NCI-H510A (cell line): ENCODE results near the gene ZMPSTE24.

Source experiments
- DNase-seq: peaks from one replicate; lab custom pipeline; 2025; lab: John Stamatoyannopoulos, UW

ZMPSTE24 gene

DNA sequence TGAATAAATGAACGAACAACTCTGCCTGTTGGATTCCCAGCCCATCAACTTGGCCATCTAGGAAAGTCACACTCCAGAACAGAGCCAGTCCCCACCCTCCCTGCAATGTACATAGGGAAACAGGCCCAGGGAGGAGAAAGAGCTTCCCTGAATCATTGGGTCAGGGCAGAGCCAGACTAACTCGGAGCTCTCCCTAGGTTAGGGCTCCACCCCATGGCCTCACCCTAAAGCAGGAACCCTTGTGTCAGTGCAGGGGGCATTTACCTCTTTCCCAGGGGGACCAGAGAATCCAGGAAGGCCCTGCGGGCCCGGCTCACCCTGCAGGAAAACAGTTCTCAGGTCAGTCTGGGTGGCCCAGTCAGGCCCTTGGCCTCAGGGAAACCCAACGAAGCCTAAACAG is 47.4 kb downstream of the ZMPSTE24 start:
- no peak for DNase-seq

DNA sequence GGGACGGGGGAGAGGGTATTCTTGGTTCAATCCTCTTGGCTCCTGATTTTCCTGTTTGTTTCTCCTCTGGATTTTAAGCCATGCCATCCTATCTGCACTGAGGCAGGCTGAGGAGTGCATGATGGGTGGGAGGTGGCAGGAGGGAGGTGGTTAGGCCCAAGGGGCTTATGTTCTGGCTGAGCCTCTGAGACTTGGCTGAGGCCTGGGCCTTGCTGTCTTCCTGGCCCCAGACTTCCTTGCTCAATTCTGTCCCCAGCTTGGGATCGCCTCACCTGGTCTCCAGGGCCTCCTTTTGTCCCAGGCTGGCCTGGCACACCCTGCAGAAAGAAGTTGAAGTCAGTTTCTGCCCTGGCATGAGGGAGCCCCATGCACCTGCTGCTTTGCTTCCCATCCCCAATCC is 47.8 kb downstream of the ZMPSTE24 start:
- no peak for DNase-seq

DNA sequence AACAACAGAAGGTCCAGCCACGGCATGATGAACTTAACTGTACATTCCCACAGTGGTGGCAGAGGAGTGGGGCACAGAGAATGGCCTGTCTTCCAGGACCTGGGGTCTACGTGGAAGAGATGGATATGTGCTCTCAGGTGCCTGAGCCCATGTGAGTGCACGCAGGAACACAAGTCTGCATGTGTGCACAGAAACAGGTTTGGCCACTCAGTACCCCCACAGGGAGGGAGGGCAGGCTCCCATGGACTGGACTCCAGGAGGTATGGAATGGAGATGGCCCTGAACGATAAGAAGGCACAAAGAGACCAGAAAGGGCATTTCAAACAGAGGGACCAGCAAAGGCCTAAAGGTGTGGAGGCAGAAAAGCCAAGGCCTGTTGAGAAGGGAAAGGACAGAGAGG is 48.3 kb downstream of the ZMPSTE24 start:
- DNase-seq: peak; percentile 61

DNA sequence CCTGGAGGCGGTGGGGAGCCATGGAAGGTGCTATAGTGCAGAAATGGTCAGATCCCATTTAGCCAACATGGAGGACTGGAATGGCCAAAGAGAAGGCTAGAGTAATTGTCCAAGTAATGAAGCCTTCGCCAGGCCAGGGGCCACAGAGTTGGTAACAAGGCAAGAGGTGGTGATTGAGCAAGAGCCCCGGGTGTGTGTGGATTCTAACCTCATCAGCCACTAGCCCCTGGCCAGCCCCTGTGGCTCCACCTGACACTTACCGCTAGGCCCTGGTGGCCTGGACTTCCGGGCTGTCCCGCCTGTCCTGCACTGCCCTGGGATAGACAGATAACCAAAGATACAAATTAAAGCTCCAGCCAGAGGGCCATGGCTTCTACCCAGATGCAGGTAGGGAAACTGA is 49.1 kb downstream of the ZMPSTE24 start:
- no peak for DNase-seq

DNA sequence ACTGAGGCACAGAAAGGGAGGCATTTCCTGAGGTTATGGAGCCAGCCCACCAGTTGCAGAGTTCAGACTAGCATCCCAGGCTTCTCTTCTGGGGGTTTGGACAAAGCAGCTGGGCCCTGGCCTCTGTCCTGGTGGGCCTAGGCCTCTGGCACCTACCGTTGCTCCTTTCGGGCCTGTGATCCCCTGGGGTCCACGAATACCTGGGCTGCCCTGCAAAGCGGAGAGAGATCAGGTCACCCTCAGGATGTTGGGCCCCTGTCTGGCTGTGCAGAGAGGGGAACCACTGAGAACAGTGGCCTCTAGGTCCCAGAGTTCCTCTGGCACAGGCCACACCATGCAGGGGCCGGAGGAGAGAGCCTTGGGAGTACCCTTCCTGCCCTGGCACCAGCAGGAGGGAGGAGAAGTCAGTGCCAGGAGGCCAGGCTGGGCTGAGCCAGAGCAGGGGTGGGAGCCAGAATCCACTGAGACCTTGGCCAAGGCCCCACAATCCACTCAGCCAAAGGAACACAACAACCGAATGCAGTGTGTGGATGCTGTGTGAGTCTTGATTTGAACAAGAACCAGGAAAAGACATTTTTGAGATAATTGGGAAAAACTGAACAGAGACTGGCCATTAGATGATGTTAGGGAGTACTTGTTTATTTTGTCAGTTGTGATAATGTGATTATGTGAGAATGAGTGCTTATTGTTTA is 50.1 kb downstream of the ZMPSTE24 start:
- DNase-seq: no peak

DNA sequence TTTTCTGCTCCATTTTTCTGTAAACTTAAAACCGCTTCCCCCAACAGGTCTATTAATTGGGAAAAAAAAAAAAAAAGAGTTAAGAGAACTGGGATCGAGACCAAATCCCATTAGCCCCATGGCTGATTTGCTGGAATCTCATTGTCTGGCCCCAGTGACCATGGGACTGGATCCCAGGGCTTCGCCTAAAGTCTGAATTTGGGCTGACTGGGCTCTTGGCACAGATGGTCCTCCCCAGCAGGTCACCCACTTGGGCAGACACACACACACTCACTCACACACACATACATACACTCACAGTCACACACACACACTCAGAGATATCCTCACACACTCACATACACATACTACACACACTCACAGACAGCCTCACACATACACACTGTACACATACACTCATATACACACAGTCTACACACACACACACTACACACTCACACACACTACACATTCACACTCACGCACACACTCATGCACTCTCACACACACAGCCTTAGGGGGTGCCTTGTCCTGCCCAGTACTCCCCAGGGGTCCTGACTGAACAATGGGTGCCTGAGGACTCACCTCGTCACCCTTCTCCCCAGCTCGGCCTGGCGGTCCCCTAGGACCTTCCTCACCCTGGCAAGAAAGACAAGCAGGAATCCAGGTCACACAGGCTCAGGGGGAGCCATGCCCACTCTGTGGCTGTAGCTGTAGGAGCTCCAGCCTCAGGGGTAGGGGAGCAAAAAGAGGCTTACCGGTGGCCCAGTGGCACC is 51.5 kb downstream of the ZMPSTE24 start:
- DNase-seq: no peak

DNA sequence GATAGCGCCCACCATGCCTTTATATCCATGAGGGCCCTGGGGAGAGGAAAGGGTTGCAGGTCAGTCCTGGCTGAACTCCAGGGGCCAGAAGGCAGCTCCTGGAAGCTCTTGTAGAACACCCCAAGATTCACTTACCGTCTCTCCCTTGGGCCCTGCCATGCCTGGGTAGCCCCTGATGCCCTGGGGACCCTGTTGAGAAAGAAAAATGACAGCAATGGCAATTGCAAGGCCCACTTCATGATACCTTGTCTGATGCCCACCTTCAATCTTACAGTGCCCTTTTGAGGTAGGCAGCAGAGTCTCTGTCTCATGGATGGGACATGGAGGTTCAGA is 52.1 kb downstream of the ZMPSTE24 start:
- no peak for DNase-seq

DNA sequence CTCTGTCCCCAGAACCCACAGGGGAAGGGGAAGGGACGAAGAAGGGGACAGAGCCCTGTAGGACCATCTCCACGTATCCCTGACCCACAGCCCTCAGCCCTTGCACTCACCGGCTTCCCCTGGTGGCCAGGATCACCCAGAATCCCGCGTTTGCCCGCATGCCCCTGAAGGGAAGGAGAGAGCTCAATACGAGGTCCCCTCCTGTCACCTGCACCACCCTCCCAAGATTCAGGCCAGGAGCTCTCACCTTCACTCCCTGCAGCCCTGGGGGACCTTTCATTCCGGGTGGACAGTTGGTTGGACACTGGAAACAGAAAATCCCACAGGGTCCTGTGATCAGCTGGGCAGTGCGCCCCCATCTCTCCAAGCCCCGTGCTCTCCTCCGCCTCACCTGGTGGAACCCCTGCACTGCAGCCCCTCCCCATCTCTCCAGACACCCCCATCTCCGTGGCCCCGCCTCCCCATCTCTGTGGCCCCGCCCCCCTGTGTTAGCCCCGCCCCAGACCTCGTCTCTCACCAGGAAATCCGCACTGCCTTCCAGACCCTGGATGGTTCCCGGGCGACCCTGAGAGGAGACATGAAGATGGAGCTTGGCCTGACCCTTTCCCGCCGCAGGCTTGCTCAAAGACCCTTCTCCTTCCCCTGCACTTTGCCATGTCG is 53.1 kb downstream of the ZMPSTE24 start:
- DNase-seq: no peak

DNA sequence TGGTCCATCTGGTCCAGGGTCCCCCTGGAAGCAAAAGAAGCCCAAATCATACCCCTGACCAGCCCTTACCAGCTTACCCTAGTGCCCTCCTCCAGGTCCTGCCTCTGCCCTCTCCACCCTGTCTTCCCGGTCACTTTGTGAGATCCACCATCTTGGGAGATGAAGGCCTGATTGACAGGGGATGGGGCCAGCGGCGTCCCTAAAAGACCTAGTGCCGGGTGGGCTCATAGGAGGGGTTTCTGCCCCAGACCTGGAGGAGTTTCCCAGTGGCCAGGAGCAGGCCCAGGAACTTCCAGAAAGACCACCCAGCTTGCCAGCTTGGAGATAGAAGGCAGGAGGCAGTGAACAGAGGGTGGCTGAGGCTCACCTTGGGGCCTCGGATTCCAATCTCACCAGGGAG is 53.7 kb downstream of the ZMPSTE24 start:
- no peak for DNase-seq

DNA sequence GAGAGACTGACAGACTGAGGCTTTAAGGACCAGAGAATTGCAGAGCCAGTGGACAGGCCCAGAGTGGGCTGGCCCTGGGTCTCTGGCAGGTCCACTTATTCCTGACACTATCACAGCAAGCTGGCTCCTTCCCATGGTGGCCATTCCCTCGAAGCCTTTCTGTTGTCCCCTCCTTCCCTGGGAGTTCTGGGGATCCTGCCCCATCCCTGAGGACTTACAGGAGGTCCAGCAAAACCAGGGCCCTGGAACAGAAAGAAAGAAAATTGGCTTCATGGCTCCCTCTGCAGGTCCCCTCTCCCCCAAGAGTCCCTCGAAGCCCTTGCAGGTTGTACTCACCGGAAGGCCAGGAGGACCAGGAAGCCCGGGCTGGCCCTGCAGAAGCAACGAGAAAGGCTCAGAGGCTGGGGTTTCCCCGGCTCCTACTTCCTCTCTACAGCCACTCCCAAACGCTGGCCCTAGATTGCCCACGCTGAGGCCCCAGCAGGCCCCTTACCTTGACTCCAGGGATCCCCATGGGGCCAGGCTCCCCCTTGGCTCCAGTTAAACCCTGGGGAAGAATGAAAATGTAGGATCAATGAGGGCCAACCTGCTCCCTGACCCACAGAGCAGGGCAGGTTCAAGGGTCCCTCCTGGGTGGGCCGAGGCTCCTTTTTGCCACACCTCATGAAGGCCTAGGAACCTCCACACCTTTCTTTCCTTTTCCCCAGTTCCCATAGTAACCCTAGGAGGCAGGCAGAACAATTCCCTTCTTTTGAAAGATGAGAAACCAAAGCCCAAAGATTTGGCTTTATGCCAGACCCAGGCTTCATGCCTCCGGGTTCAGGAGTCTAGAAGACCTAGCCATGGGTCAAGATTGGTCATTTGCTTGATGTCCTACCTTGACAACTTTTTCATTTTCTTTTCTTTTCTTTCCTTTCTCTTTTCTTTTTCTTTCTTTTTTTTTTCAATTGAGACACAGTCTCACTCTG is 54.5 kb downstream of the ZMPSTE24 start:
- DNase-seq: no peak

DNA sequence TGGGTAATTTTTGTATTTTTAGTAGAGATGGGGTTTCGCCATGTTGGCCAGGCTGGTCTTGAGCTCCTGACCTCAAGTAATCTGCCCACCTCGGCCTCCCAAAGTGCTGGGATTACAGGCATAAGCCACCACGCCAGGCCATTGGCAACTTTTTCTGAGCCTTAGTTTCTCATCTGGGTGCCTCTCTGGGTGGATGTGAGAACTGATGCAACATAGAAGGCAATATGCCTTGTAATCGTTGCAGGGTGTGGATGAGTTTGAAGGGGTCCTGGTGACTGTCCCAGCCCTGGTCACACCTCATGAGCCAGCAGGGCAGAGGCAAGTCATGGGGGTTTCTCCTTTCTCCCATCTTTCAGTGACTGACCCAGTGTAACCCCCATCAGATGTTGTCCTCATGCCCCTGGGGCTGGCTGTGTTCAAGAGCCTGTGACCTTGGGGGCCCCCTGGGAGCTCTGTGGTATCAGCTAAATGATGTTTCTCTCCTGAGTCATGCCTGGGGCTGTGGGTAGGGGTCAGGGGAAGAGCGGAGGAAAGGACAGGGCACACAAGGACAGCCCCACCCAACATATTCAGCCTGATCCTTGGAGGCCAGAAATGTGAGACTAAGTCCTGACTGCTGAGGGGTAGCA is 55.4 kb downstream of the ZMPSTE24 start:
- DNase-seq: no peak

DNA sequence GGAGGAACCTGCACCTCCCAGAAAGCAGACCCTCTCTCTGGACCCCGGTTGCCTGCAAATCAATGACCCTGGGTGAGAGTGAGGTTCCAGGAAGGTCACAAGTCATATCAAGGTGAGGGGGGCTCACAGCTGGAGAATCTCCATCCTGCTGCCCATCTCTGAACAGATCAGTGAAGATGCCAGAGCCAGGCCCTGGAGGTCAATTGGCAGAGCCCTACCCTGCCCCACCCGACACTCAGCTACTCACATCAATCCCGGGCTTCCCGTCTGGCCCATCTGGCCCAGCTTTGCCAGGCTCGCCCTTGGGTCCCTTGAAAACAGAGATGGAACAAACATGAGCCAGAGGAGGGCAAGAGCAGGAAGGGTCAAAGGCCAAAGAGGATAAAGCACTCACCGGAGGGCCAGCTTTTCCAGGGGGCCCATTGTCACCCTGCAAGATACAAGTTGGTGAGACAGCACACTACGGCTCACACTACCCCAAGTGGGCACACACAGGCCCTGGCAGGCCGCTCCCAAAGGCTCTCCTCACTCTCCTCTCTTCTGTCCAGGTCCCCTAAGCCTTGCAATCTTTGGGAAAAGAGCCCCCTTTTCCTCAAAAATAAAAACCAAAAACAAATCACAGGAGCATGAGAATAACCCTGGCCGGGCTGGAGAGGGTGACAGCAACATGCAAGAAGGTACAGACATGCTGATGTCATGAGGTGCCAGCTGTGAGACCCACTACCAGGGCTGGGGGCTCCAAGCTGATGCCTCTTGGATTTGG is 56.1 kb downstream of the ZMPSTE24 start:
- no peak for DNase-seq

DNA sequence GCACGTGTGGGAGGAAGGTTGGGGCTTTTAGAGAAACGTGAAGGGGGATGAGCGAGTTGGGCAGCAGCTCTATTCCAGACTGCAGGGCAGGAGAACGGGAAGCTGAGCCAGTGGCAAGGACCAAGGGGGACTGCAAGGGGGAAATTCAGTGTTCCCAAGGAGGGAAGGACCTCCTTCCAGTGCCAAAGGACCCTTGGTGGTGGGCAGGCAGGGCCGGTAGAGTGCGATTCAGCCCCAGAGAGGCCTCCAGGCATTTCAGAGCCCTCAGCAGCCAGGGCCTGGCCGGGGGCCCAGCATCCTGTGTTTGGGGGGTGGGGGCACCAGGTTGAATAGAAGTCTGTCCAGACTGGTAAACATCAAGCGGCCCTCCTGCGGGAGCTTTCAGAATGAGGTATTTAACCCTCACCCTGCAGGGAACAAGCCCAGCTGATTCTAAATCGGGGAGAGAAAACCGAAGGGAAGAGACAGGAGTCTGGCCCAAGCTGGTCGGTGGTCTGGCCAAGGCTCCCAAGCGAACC is 56.7 kb downstream of the ZMPSTE24 start:
- DNase-seq: no peak

DNA sequence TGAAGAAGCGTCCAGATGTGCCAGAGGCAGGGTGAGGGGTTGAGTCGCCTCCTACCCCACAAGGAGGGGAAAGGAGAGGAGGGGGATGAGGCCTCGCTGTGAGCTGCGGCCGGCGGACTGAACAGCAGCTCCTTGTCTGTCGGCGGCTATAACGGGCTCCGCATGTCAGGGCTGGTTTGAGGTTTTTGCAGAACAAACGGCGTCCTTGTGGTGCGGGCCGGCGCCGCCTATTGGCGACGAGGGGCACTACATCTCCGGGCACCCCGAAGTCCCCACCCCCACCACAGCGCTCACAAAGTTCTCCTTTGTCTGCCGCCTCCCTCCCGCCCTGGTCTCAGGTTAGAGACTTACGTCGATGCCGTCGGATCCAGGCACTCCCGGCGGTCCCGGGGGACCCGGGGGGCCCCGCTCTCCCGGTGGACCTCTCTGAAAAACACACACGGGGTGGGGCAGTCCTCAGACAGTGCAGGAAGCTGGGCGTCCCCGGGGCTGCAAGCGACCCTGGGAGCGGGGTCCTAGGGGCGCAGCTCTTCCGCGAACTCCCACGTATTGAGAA is 57.3 kb downstream of the ZMPSTE24 start:
- DNase-seq: peak; percentile 88

DNA sequence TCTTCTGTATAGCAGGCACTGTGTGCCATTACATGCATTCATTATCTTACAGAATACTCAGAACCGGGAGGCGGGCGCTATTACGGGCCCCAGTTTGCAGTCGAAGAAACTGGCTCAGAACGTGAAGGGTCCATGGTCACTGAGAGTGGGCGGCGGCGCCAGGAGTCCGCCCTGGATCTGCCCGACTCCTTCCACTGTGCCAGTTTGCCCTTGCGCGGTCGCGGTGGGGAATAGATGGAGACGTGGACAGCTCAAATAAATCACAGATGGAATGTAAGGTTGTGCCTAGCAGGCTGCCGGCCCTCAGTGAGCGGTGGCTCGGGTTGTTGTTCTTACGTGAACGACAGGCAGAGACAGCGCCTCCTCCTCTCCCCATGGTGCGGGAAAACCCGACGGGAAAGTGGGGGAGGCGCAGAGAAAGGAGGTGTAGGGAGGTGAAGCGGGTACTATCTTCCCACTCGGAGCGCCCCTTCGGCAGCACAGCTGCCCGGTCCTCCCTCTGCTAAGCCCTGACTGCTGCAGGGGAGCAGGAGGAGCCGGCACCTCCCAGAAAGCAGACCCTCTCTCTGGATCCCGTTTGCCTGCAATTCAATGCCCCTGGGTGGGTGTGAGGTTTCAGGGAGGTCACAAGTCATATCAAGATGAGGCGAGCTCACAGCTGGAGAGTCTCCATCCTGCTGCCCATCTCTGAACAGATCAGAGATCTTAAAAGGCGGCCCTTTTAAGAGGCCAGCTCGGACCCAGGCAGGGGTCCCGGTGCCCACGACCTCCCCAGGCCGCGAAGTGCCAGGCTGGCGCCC is 58.0 kb downstream of the ZMPSTE24 start:
- no peak for DNase-seq

DNA sequence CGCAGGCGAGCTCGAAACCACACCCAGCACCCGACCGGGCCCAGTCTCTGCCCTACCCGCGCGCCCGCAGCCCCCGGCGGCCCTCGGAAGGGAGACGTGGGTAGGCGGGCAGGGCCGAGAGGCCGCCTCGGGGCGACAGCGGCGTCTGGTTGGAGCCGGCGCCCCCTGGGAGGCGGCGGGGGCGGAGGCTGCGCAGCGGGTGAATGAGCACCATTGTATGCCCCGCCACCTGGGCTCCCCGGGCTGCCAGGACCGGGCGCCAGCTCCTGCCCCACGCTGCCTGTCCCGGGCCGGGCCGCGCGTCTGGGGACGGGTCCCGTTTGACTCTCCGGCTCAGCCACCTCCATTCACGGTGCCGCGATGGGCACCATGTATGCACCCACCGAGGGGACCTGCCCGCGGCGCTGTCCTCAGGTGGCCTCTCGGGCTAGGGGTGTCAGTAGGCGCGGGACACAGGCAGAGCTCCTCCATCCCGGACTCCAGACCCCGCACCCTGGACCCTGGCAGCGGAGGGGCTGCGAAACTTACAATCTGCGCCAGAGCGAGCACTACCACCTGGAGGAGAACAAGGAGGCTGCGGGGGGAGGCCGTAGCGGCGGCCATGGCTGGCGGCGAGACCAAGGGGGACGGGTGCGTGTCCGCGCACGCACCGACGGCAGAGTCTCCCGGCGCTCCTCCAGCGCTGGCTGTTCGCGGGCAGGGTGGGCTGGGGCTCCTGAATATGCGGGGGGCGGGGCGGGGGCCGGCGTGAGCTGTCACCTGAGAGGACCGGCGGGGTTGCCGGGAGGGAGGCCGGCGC is 58.8 kb downstream of the ZMPSTE24 start, which contains the start of gene COL9A2:
Gene COL9A2, minus strand, starts transcription at position 692 of the 799 bp plus-strand sequence. Its CDS starts 89 bp downstream, at position 603.
- DNase-seq: peak; percentile 55

DNA sequence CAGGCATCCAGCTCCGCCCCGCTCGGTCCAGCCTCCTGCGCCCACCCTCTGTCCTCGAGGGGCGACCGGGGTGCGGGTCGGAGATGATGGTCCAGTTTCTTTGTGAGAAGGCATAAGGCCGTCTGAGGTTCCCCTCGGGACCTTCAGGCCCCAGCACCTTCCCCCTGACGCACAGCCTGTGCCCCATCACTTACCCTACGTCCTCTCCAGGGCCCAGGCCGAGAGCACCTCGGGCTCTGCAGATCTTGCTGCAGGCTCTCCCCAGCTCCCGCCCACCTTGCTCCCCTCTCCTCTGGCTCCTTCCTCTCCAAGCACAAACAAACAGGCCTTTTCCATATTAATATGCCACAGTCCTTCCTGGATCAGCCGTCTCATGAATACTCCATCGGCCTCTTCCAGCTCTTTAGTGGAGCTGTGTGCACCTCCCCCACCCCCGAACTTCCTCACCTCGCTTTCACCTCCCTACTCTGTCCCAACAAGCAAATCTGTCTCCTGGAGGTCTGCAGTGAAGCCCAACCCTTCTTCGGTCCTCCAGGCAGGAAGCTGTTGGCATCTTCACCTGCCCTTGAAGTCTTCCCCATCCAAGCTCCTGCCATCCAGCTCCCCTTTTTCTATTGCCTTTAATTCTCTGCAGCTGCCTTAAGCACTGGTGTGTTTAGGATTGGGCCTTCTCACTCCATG is 59.5 kb downstream of the ZMPSTE24 start:
- DNase-seq: no peak

DNA sequence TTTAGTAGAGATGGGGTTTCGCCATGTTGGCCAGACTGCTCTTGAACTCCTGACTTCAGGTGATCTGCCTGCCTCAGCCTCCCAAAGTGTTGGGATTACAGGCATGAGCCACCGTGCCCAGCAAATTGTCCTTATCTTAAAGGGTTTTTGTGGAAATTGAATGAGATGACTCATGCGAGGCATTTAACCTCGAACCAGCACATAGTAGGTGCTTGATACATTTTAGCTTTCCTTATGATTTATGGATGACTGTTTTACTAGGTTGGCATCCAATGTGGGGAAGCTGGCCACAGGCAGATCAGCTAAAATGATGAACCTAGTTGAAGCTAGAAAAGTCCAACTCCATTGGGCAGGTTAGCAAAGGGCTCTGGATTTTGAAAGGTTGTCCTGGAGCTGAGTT is 60.4 kb downstream of the ZMPSTE24 start:
- DNase-seq: no peak
